Astrocyte of the spinal cord (primary cell): ENCODE measurements around the gene LRP2.

ENCODE experiments used
- DNase-seq: peaks from one replicate; pipeline ENCODE4 v3.0.0; 2011; ENCODE audit warnings: low read depth, low spot score
- H3K4me3 ChIP-seq: 2 replicates; pipeline ENCODE4 v1.5.1; 2011; ENCODE audit warnings: low read depth, mild to moderate bottlenecking, low read length, moderate library complexity
- in situ Hi-C: cut with HindIII; loops from 2 replicates; pipeline ENCODE4 v1.10.0; 2017; ENCODE audit warnings: low sequenced_read_pairs
- TF ChIP-seq, protein P1 (sequence below): IDR thresholded peaks from 2 replicates; pipeline ENCODE4 v1.5.1; 2012; ENCODE audit warnings: low read depth, mild to moderate bottlenecking, low read length, inconsistent platforms

The LRP2 gene

DNA sequence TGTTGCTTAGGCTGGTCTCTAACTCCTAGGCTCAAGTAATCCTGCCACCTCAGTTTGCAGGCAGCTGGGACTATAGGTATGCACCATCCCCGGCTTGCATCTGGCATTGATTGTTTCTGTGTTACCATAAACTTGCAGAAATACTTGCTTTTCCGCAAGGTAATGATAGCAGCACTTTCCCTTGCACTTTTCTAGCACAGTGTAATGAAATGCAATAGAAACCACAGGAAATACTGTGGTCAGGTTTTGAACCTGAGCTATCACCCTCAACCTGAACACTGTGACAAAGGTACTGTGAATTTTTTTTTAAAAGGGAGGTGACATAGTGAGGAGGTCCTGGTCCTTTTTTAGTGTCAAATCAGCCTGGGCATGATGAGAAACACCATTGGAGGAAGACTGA, 254.7 kb downstream of the LRP2 start:
- no peak for DNase-seq
- no peak overlapping the region for H3K4me3 ChIP-seq
- in situ Hi-C loops: no loop called here
- TF ChIP-seq, protein P1, sequence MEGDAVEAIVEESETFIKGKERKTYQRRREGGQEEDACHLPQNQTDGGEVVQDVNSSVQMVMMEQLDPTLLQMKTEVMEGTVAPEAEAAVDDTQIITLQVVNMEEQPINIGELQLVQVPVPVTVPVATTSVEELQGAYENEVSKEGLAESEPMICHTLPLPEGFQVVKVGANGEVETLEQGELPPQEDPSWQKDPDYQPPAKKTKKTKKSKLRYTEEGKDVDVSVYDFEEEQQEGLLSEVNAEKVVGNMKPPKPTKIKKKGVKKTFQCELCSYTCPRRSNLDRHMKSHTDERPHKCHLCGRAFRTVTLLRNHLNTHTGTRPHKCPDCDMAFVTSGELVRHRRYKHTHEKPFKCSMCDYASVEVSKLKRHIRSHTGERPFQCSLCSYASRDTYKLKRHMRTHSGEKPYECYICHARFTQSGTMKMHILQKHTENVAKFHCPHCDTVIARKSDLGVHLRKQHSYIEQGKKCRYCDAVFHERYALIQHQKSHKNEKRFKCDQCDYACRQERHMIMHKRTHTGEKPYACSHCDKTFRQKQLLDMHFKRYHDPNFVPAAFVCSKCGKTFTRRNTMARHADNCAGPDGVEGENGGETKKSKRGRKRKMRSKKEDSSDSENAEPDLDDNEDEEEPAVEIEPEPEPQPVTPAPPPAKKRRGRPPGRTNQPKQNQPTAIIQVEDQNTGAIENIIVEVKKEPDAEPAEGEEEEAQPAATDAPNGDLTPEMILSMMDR: no peak

DNA sequence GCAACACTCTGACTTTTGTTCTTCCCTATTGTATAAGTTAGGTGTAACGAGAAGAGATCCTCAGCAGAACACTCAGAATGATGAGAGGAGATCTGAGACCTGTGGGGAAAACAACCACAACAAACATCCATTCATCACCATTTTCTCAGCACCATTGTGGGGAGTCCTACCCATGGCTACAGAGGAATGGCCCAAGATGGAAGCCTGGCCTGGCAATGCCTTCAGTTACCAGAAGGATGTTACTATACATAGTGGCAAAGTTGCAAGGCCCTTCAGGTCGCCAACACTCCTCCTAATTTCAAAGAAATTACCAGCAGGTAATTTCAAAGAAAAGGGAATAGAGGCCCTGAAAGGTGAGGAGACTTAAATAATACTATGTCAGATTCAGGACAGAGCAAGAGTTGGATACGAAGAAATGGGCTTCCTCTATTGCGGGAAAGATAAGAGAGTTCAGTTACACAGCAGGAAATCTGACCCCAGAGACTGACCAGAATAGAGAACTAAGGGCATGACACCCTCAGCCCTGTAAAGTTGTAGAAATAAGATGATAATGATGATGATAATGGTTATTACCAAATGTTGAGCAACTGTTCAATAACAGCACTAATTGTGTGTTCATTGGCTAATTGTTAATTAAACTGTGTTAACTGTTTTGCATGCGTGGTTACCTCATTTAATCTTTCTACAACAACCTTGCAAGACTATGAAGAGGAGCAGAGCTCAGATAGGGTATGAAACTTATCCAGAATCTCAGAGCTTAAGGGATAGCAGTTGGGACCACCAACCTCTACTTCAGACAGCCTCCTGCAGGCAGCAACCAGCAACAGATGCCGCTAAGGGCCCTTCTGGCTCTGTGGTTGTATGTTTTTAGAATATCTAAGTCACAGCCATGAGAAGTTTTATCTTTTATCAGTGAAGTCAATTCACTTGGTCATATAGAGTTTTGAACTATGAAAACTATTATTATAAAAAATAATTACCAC, 255.5 kb downstream of the LRP2 start:
- in situ Hi-C loops: no loop called here

GRCh38 chr2:169106134-169106533, 256.2 kb downstream of the LRP2 start:
- in situ Hi-C loops: no loop called here
- DNase-seq: no peak
- H3K4me3 ChIP-seq: no peak overlapping the region
- TF ChIP-seq, protein P1: no peak

More for the DNA sequence above, 255.5 kb downstream of the LRP2 start:
- TF ChIP-seq, protein P1: no peak
- H3K4me3 ChIP-seq: no peak overlapping the region
- DNase-seq: no peak

GRCh38 chr2:169105476-169105875, 256.9 kb downstream of the LRP2 start:
- no peak overlapping the region for H3K4me3 ChIP-seq
- DNase-seq: no peak
- in situ Hi-C loops: no loop called here
- TF ChIP-seq, protein P1: no peak

GRCh38 chr2:169104848-169105247, 257.5 kb downstream of the LRP2 start:
- in situ Hi-C loops: no loop called here
- H3K4me3 ChIP-seq: no peak overlapping the region
- TF ChIP-seq, protein P1: no peak
- DNase-seq: no peak

DNA sequence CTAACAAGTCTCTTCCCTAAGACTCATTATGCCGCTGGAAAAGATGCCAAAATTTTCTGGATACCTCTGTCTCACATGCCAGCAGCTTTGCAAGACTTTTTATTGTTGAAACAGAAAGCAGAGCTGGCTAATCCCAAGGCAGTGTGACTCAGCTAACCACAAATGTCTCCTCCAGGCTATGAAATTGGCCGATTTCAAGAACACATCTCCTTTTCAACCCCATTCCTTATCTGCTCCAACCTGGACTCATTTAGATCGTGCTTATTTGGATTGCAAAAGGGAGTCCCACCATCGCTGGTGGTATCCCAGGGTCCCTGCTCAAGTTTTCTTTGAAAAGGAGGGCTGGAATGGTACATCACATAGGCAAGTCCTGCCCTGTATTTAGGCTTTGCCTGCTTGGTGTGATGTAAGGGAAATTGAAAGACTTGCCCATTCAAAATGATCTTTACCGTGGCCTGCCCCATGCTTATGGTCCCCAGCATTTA, 266.7 kb downstream of the LRP2 start:
- TF ChIP-seq, protein P1: no peak
- no peak overlapping the region for H3K4me3 ChIP-seq
- peak; percentile 96 for DNase-seq
- in situ Hi-C loops: no loop called here
